Measurements from ENCODE around the gene RAB44. TPM values are rescaled to one million over a fixed set of nuclear protein-coding genes. Genes with fewer than 3 reads are reported as not detected.

The RAB44 gene
- total RNA-seq, 4 donors from 2014 or later = 0.14 to 1.1 (median 0.46) TPM

DNA sequence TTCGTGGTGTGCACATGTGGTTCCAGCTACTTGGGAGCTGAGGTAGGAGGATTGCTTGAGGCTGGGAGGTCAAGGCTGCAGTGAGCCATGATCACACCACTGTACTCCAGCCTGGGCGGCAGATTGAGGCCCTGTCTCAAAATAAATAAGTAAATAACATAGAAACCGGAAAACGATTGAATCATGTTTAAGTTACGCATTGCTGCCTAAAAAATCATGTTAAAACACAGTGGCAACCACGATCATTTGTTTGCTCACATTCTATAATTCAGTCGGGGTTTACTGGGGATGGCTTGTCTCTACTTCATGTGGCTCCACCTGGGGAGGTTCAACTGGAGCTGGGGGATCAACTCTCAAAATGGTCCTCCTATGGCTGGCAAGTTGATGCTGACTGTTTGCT, 27.4 kb upstream of the RAB44 start:
- no peak for DNase-seq
- in situ Hi-C loops (cut with MboI; ENCODE audit: low pct_ligation_motif_present in 1 of 4, low pct_unique_long_range_greater_than_20kb in 1 of 4, low sequenced_read_pairs in 3 of 4) (no loop called here), intact Hi-C loops (cut with DNase I; ENCODE audit: low total_unique reads) (loop anchor here (10.0 kb wide), 1 partner anchor 245 kb away; no protein-coding TSS in a partner anchor)
- no peak overlapping the region for H3K4me3 ChIP-seq
- H3K27me3 ChIP-seq = no peaks in the 10 kb centered on the region
- H3K36me3 ChIP-seq = no peaks in the 10 kb centered on the region
- peaks cover 0 to 13% (median 5%) of the 10 kb centered on the region in 4 donors for H3K4me1 ChIP-seq
- H3K9me3 ChIP-seq = no peaks in the 10 kb centered on the region
- 88 to 92% methylated on average over 6 to 7 of the region's 7 CpGs for WGBS, 2 donors (ENCODE audit: low coverage in 1 of 2)
- no peak overlapping the region for H3K27ac ChIP-seq
- no peak for TF ChIP-seq POLR2AphosphoS5 (IDR thresholded peaks at IDR 0.05)
- no peak for TF ChIP-seq EP300 (IDR thresholded peaks at IDR 0.05; ENCODE audit: low read depth)
- TF ChIP-seq, protein P1, sequence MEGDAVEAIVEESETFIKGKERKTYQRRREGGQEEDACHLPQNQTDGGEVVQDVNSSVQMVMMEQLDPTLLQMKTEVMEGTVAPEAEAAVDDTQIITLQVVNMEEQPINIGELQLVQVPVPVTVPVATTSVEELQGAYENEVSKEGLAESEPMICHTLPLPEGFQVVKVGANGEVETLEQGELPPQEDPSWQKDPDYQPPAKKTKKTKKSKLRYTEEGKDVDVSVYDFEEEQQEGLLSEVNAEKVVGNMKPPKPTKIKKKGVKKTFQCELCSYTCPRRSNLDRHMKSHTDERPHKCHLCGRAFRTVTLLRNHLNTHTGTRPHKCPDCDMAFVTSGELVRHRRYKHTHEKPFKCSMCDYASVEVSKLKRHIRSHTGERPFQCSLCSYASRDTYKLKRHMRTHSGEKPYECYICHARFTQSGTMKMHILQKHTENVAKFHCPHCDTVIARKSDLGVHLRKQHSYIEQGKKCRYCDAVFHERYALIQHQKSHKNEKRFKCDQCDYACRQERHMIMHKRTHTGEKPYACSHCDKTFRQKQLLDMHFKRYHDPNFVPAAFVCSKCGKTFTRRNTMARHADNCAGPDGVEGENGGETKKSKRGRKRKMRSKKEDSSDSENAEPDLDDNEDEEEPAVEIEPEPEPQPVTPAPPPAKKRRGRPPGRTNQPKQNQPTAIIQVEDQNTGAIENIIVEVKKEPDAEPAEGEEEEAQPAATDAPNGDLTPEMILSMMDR (IDR thresholded peaks at IDR 0.05) = no peak
- TF ChIP-seq POLR2A (IDR thresholded peaks at IDR 0.05) = no peak

DNA sequence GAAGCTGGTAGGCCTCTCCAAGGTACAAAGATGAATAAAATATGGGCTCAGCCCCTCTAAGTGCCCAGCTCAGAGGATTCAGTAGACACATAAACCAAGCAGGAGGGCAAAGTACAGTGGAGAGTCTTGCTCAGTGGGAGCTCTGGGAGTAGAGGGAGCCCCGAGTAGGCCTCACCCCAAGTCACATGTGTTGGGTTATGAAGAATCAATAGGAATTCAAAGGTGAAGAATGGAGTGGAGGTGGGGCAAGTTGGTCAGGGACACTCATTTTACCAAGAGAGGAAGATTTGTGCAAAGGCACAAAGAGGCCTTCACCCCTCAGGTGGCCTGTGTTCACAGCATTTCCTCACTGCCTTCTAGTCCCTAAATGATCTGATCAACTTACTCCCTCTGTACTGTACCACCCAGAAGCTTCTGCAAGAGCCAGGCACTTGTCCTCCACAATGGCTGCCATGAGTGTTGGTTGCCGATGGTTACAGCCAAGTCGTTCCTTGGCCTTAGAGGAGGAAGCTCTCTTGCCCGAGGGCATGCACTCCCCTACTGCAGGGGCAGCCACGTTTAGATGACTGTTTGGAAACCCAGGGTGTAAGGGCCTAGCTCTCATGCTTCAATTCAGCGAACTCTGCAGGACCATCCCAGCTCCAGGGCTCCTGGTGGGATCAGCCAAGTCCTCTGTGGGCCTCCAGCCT, 25.8 kb upstream of the RAB44 start:
- Histone ChIP-seq H3K36me3 (no peaks in the 10 kb centered on the region), H3K27ac (no peak overlapping the region), H3K9me3 (no peaks in the 10 kb centered on the region), H3K27me3 (no peaks in the 10 kb centered on the region), H3K4me3 (no peak overlapping the region), H3K4me1 (peaks cover 4 to 17% (median 10%) of the 10 kb centered on the region in 4 donors)
- no peak for TF ChIP-seq POLR2A (IDR thresholded peaks at IDR 0.05)
- TF ChIP-seq POLR2AphosphoS5 (IDR thresholded peaks at IDR 0.05) = no peak
- TF ChIP-seq, protein P1 (IDR thresholded peaks at IDR 0.05) = no peak
- no peak for TF ChIP-seq EP300 (IDR thresholded peaks at IDR 0.05; ENCODE audit: low read depth)
- in situ Hi-C loops (cut with MboI; ENCODE audit: low pct_ligation_motif_present in 1 of 4, low pct_unique_long_range_greater_than_20kb in 1 of 4, low sequenced_read_pairs in 3 of 4) (no loop called here), intact Hi-C loops (cut with DNase I; ENCODE audit: low total_unique reads) (loop anchor here (10.0 kb wide), 1 partner anchor 247 kb away; no protein-coding TSS in a partner anchor)
- 87% methylated on average over 6 of the region's 6 CpGs; no CpG with 5 or more reads in 1 of the 2 donors for WGBS, 2 donors (ENCODE audit: low coverage in 1 of 2)
- no peak for DNase-seq

DNA sequence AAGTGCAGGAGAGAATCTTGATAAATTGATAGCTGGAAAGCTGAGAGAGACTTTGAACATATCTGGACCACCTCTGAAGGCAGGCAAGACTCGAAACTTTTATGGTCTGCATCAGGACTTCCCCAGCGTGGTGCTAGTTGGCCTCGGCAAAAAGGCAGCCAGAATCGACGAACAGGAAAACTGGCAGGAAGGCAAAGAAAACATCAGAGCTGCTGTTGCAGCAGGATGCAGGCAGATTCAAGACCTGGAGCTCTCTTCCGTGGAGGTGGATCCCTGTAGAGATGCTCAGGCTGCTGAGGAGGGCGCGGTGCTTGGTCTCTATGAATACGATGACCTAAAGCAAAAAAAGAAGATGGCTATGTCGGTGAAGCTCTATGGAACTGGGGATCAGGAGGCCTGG, 23.7 kb upstream of the RAB44 start:
- no peak overlapping the region for H3K27ac ChIP-seq
- no peak for DNase-seq
- no peaks in the 10 kb centered on the region for H3K9me3 ChIP-seq
- in situ Hi-C loops (cut with MboI; ENCODE audit: low pct_ligation_motif_present in 1 of 4, low pct_unique_long_range_greater_than_20kb in 1 of 4, low sequenced_read_pairs in 3 of 4) (no loop called here), intact Hi-C loops (cut with DNase I; ENCODE audit: low total_unique reads) (loop anchor here (10.0 kb wide), 1 partner anchor 249 kb away; no protein-coding TSS in a partner anchor)
- H3K27me3 ChIP-seq = no peaks in the 10 kb centered on the region
- TF ChIP-seq POLR2AphosphoS5 (IDR thresholded peaks at IDR 0.05) (no peak), POLR2A (IDR thresholded peaks at IDR 0.05) (no peak), EP300 (IDR thresholded peaks at IDR 0.05; ENCODE audit: low read depth) (no peak)
- TF ChIP-seq, protein P1 (IDR thresholded peaks at IDR 0.05) = no peak
- H3K36me3 ChIP-seq = no peaks in the 10 kb centered on the region
- peaks cover 10 to 26% (median 22%) of the 10 kb centered on the region in 4 donors for H3K4me1 ChIP-seq
- WGBS, 2 donors (ENCODE audit: low coverage in 1 of 2) = 86% methylated on average over 10 of the region's 10 CpGs; no CpG with 5 or more reads in 1 of the 2 donors
- H3K4me3 ChIP-seq = no peak overlapping the region

DNA sequence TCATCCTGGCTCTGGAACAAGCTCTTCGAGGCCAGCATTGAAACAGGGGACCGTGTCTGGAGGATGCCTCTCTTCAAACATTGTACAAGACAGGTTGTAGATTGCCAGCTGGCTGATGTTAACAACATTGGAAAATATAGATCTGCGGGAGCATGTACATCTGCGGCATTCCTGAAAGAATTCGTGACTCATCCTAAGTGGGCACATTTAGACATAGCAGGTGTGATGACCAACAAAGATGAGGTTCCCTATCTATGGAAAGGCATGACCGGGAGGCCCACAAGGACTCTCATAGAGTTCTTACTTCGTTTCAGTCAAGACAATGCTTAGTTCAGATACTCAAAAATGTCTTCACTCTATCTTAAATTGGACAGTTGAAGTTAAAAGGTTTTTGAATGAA, 22.7 kb upstream of the RAB44 start:
- peaks cover 10 to 26% (median 25%) of the 10 kb centered on the region in 4 donors for H3K4me1 ChIP-seq
- in situ Hi-C loops (cut with MboI; ENCODE audit: low pct_ligation_motif_present in 1 of 4, low pct_unique_long_range_greater_than_20kb in 1 of 4, low sequenced_read_pairs in 3 of 4) = no loop called here
- no peak overlapping the region for H3K27ac ChIP-seq
- intact Hi-C loops (cut with DNase I; ENCODE audit: low total_unique reads) = loop anchor here (10.0 kb wide), 1 partner anchor 250 kb away; no protein-coding TSS in a partner anchor
- TF ChIP-seq EP300 (IDR thresholded peaks at IDR 0.05; ENCODE audit: low read depth) (no peak), POLR2AphosphoS5 (IDR thresholded peaks at IDR 0.05) (no peak), POLR2A (IDR thresholded peaks at IDR 0.05) (no peak)
- TF ChIP-seq, protein P1 (IDR thresholded peaks at IDR 0.05) = no peak
- H3K4me3 ChIP-seq = no peak overlapping the region
- H3K27me3 ChIP-seq = no peaks in the 10 kb centered on the region
- no peaks in the 10 kb centered on the region for H3K9me3 ChIP-seq
- H3K36me3 ChIP-seq = no peaks in the 10 kb centered on the region
- DNase-seq = no peak
- 69 to 92% methylated on average over 2 to 7 of the region's 7 CpGs for WGBS, 2 donors (ENCODE audit: low coverage in 1 of 2)
